HG02981 (cell line): ENCODE results near the gene USP43.

ENCODE experiments used
- ATAC-seq: cut with Tn5 transposase; IDR thresholded peaks from one replicate; pipeline ENCODE4 v1.9.1; 2021; ENCODE audit warnings: mild to moderate bottlenecking, moderate library complexity; ENCODE audit not compliant: unreplicated experiment

The USP43 gene

DNA sequence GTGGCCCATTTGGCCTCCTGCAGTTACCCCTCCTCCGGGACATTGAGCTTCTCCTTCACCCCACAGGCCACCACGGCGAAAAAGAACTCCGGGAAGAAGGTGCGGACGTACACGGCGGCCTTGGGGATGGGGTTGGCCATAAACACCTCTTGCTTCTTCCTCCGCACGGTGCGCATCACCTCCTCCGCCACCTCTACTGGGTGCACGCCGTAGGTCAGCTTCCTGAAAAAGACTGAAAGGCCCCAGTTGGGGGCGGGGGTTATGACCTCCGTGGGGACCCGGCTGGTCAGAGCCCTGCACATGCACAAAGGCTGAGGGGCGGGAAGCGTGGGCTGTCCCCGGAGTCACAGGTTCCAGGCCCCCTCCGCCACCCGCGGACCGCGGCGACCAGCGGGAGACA, 126.1 kb downstream of the USP43 start:
- no peak for ATAC-seq

DNA sequence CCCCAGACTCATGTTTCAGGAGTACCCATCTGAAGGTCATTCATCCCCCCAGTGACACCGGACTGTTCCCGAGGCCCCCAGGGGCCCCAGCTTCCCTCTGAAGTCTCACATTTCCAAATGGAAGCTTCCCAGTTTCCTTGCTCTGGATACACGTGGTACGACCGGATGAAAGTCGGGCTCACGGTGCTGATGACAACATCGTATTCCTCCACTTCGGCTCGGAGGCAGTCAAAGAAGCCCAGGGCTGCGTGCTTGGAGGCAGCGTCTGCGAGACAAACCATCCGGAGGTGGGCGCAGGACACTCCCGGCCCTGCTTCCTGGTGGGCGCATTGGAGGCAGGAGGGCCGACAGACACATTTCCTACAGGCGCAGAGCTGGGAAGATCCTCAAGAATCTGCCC, 127.3 kb downstream of the USP43 start:
- ATAC-seq: no peak

DNA sequence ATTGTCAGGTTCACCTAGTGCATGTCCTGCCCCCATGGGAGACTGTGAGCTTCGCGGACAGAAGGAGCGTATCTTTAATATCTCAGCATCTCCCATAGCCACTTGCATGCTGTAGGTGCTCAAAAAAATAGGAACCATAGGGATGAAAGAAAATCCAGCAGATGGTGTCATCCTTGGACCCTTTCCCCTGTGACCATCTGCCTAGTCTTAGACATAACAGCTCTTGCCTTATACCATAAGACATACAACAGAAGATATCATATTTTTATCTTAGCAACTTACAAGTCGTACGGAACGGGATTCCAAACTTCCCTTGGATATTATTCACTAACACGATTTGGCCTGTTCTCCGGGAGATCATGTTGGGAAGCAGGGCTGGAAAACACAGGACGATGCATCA, 131.6 kb downstream of the USP43 start:
- ATAC-seq: no peak
